K562 (cell line): ENCODE measurements around the gene PTAFR. TPM values are rescaled to one million over a fixed set of nuclear protein-coding genes. Genes with fewer than 3 reads are reported as not detected.

Source experiments
- ATAC-seq: fragments of 200-7000 bp; cut with Tn5 transposase; 3 replicates; pipeline ENCODE4 v1.9.1; 2020; ENCODE audit warnings: moderate library complexity
- BruUV-seq: library from RNA; stranded (reverse); fragments of 400-500 nt; replicated peaks from 2 replicates; lab custom pipeline; 2021; lab: Mats Ljungman, UMichigan
- CTCF ChIA-PET: fragments of 300-600 bp; formaldehyde crosslinking; extraction: SDS; loops from one replicate; lab custom pipeline; 2021; ENCODE audit warnings: low intra/inter-chr PET ratio; lab: Yijun Ruan, JAX
- POLR2A ChIA-PET: fragments of 300-600, 350-650 bp; sonication (Branson Sonifier 250); formaldehyde crosslinking; extraction: SDS; loops from one replicate; lab custom pipeline; 2021; ENCODE audit warnings: antibody characterized with exemption, inconsistent platforms; lab: Yijun Ruan, JAX
- DNase-seq, 4 experiments: peaks; one replicate each; pipeline versions ENCODE4 v3.0.0 to v3.0.0-alpha.2; 2011 to 2018; ENCODE audit warnings: low spot score in 3 of 4, mixed read lengths in 3 of 4; ENCODE audit errors: extremely low read depth in 1 of 4
- FAIRE-seq: peaks from 2 replicates; lab custom pipeline; 2011; peaks lifted over from hg19 to GRCh38; lab: Jason Lieb, UNC
- H2AFZ ChIP-seq: 2 replicates; pipeline ENCODE4 v1.6.0; 2011; ENCODE audit warnings: low read depth, low read length, control low read depth, inconsistent platforms
- H3K27ac ChIP-seq: fragments of 200-600 bp; 3 replicates; pipeline ENCODE4 v1.8.0; 2011; ENCODE audit warnings: low read depth, mild to moderate bottlenecking, control low read depth, inconsistent platforms, low read length, moderate library complexity, mixed read lengths; ENCODE audit errors: extremely low read depth
- H3K27me3 ChIP-seq, 2 experiments: fragments of 300-600 bp in 1 of 2; 2 replicates in 1 of 2; 3 replicates in 1 of 2; pipeline versions ENCODE4 v1.6.0 to v1.8.0; 2011; ENCODE audit warnings: inconsistent platforms in 2 of 2, low read length in 2 of 2, mild to moderate bottlenecking in 1 of 2, mixed read lengths in 1 of 2, moderate library complexity in 1 of 2; ENCODE audit not compliant: control insufficient read depth in 2 of 2, insufficient read depth in 2 of 2
- H3K36me3 ChIP-seq: fragments of 300-600 bp; 3 replicates; pipeline ENCODE4 v1.8.0; 2011; ENCODE audit warnings: mild to moderate bottlenecking, low read length, inconsistent platforms; ENCODE audit not compliant: control insufficient read depth, insufficient read depth
- H3K4me1 ChIP-seq, 2 experiments: fragments of 200-600 bp in 1 of 2; replicated peaks in 1 of 2; 2 replicates in 1 of 2; 3 replicates in 1 of 2; pipeline versions ENCODE4 v1.5.1 to v1.8.0; 2011; ENCODE audit warnings: inconsistent platforms in 2 of 2, low read length in 2 of 2, mild to moderate bottlenecking in 1 of 2, mixed read lengths in 1 of 2, moderate library complexity in 1 of 2; ENCODE audit not compliant: control insufficient read depth in 2 of 2, insufficient read depth in 2 of 2
- H3K4me2 ChIP-seq: 2 replicates; pipeline ENCODE4 v1.6.1; 2011; ENCODE audit warnings: low read length, control low read depth, inconsistent platforms, mixed read lengths; ENCODE audit not compliant: insufficient read depth
- H3K4me3 ChIP-seq: fragments of 200-600 bp; sonication (generic), shearing (Covaris generic); 2 replicates; pipeline ENCODE4 v1.5.1; 2016; ENCODE audit warnings: control low read depth, inconsistent platforms
- H3K79me2 ChIP-seq: fragments of 200-600 bp; 3 replicates; pipeline ENCODE4 v1.8.0; 2011; ENCODE audit warnings: low read length, inconsistent platforms; ENCODE audit not compliant: control insufficient read depth, insufficient read depth
- H3K9ac ChIP-seq, 2 experiments: 2 replicates each; pipeline versions ENCODE4 v1.6.0 to v1.6.1; 2011; ENCODE audit warnings: low read depth in 2 of 2, low read length in 2 of 2, control low read depth in 1 of 2, inconsistent platforms in 1 of 2, mild to moderate bottlenecking in 1 of 2, mixed read lengths in 1 of 2; ENCODE audit not compliant: insufficient read depth in 1 of 2
- H3K9me1 ChIP-seq: one replicate; pipeline ENCODE4 v1.6.0; 2011; ENCODE audit warnings: inconsistent platforms, mild to moderate bottlenecking, low read length, moderate library complexity; ENCODE audit not compliant: control insufficient read depth, insufficient read depth
- H3K9me3 ChIP-seq: replicated peaks from 2 replicates; pipeline ENCODE4 v1.5.1; 2011; ENCODE audit warnings: low read depth, low read length, inconsistent platforms; ENCODE audit not compliant: control insufficient read depth, insufficient read depth
- H4K20me1 ChIP-seq: replicated peaks from 2 replicates; pipeline ENCODE4 v1.6.1; 2011; ENCODE audit warnings: low read length, inconsistent platforms, mixed read lengths; ENCODE audit not compliant: control insufficient read depth, insufficient read depth
- MTA3 ChIP-seq: fragments of 450-650 bp; formaldehyde crosslinking; IDR thresholded peaks from 2 replicates; pipeline ENCODE4 v1.6.1; 2017; ENCODE audit warnings: mild to moderate bottlenecking, borderline replicate concordance
- SRSF3 ChIP-seq: fragments of 200-400 bp; formaldehyde crosslinking; IDR thresholded peaks from 2 replicates; pipeline ENCODE4 v1.6.1; 2016; ENCODE audit warnings: mild to moderate bottlenecking, low read length, moderate library complexity; ENCODE audit not compliant: insufficient read depth
- TARDBP ChIP-seq: fragments of 450-650 bp; IDR thresholded peaks from 2 replicates; pipeline ENCODE4 v1.6.1; 2016
- TEAD2 ChIP-seq: fragments of 450-650 bp; IDR thresholded peaks from 2 replicates; pipeline ENCODE4 v1.6.1; 2016; ENCODE audit warnings: missing genetic modification characterization, control low read depth, missing compliant biosample characterization
- ZNF778 ChIP-seq: fragments of 450-650 bp; formaldehyde crosslinking; IDR thresholded peaks from 2 replicates; pipeline ENCODE4 v1.4.0; 2020; ENCODE audit warnings: mild to moderate bottlenecking, moderate library complexity
- WGBS: fragments of 100-300 bp; shearing (Covaris generic); methylation state at CpG from one replicate; pipeline ENCODE4 v1.1.6; 2016; ENCODE audit warnings: low coverage, mixed read lengths; ENCODE audit not compliant: insufficient coverage; ENCODE audit errors: missing lambda C conversion rate; 5-methylcytosine and 5-hydroxymethylcytosine counted together
- in situ Hi-C: fragments of 300-500 bp; cut with MboI; formaldehyde crosslinking; loops from 4 replicates; pipeline ENCODE4 v1.15.0; 2018; ENCODE audit warnings: inconsistent platforms, mixed read lengths
- intact Hi-C: fragments of 100-400 bp; cut with micrococcal nuclease; formaldehyde crosslinking; loops from 2 replicates; pipeline ENCODE4 v1.14.2; 2022
- polyA plus RNA-seq, 8 experiments: library from polyadenylated mRNA; depleted of rRNA in 4 of 8; stranded (reverse) in 5 of 8; unstranded in 3 of 8; fragments of >200 nt; fragmentation: Nextera tagmentation in 2 of 8; fragmentation: Illumina TruSeq in 1 of 8; extraction: Ambion mirVana in 2 of 8; extraction: Trizol in 1 of 8; gene quantifications; 2 replicates each; pipeline versions ENCODE4 v1.2.1 to v1.2.3, GENCODE V29; 2011 to 2014; ENCODE audit warnings: inconsistent platforms in 1 of 8, missing spikeins in 1 of 8
- total RNA-seq, 7 experiments: library from RNA; depleted of rRNA in 6 of 7; stranded (reverse); fragments of >200 nt in 6 of 7; fragmentation: Illumina TruSeq in 2 of 7; extraction: Trizol in 2 of 7; gene quantifications; 2 replicates each; pipeline versions ENCODE4 v1.2.1 to v1.2.3, GENCODE V29; 2011 to 2021; ENCODE audit warnings: low replicate concordance in 1 of 7
- TF ChIP-seq, protein P1 (sequence below): sonication (generic); formaldehyde crosslinking; IDR thresholded peaks from 2 replicates; pipeline ENCODE4 v1.8.0; 2022; ENCODE audit warnings: missing genetic modification reagents, mild to moderate bottlenecking, borderline replicate concordance
- TF ChIP-seq, protein P2 (sequence below): sonication (generic); formaldehyde crosslinking; IDR thresholded peaks from 2 replicates; pipeline ENCODE4 v1.8.0; 2022; ENCODE audit warnings: mild to moderate bottlenecking, missing genetic modification reagents

PTAFR gene
- total and polyA plus RNA-seq, 9 of the 15 experiments (the other 6 are each of a cell fraction or from before 2014, with no cell fraction given) = 0.15 to 0.55 (median 0.40) TPM; not detected in 1

DNA sequence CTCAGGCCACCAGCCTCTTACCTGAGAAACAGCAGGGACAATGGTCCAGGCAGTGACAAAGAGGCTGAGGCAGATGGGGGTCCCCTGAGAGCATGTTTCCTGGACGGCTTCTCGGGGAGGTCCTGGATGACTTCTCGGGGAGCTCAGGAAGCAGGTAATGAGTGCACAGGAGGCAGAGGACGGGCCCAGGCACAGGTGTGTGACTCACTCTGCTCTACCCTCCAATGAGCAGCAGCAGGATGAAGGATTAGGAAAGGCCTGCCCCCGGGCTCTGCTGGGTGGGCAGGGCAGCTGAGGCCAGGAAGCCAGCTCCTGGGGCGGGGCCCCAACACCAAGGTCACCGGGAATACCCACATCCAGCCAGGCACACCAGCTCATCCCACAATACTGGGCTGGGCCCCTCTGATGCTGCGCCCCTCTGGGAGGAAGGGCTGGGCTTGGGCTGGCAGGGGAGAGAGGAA is 17.2 kb upstream of the PTAFR start:
- Histone ChIP-seq H3K4me2 (no peak overlapping the region), H4K20me1 (no peaks in the 10 kb centered on the region), H2AFZ (no peak overlapping the region), H3K4me1 (peaks cover 25 to 28% of the 10 kb centered on the region in 2 experiments), H3K27ac (no peak overlapping the region), H3K27me3 (no peaks in the 10 kb centered on the region), H3K36me3 (peaks cover 13% of the 10 kb centered on the region; the same call in 2 of the 3 replicates), H3K79me2 (no peaks in the 10 kb centered on the region), H3K9ac (no peak overlapping the region; a peak in 1 of 4 replicates), H3K4me3 (no peak overlapping the region), H3K9me3 (no peaks in the 10 kb centered on the region), H3K9me1 (no peaks in the 10 kb centered on the region)
- DNase-seq (peak in 1 of 4 experiments; percentile 9), FAIRE-seq (no peak), ATAC-seq (no peak)
- intact Hi-C loops = no loop called here
- 68% methylated on average over 8 of the region's 8 CpGs for WGBS
- no TSS peak for BruUV-seq
- POLR2A ChIA-PET = interaction anchor here (0.6 to 1.0 kb wide), 3 partner anchors 11 to 567 kb away, joined by 3 to 4 read pairs (median 3); no protein-coding TSS in a partner anchor
- TF ChIP-seq, protein P1, sequence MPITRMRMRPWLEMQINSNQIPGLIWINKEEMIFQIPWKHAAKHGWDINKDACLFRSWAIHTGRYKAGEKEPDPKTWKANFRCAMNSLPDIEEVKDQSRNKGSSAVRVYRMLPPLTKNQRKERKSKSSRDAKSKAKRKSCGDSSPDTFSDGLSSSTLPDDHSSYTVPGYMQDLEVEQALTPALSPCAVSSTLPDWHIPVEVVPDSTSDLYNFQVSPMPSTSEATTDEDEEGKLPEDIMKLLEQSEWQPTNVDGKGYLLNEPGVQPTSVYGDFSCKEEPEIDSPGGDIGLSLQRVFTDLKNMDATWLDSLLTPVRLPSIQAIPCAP (CRISPR knock-in tag) = no peak
- TF ChIP-seq ZNF778 (no peak), TARDBP (no peak), MTA3 (no peak), TEAD2 (no peak), SRSF3 (no peak)
- TF ChIP-seq, protein P2, sequence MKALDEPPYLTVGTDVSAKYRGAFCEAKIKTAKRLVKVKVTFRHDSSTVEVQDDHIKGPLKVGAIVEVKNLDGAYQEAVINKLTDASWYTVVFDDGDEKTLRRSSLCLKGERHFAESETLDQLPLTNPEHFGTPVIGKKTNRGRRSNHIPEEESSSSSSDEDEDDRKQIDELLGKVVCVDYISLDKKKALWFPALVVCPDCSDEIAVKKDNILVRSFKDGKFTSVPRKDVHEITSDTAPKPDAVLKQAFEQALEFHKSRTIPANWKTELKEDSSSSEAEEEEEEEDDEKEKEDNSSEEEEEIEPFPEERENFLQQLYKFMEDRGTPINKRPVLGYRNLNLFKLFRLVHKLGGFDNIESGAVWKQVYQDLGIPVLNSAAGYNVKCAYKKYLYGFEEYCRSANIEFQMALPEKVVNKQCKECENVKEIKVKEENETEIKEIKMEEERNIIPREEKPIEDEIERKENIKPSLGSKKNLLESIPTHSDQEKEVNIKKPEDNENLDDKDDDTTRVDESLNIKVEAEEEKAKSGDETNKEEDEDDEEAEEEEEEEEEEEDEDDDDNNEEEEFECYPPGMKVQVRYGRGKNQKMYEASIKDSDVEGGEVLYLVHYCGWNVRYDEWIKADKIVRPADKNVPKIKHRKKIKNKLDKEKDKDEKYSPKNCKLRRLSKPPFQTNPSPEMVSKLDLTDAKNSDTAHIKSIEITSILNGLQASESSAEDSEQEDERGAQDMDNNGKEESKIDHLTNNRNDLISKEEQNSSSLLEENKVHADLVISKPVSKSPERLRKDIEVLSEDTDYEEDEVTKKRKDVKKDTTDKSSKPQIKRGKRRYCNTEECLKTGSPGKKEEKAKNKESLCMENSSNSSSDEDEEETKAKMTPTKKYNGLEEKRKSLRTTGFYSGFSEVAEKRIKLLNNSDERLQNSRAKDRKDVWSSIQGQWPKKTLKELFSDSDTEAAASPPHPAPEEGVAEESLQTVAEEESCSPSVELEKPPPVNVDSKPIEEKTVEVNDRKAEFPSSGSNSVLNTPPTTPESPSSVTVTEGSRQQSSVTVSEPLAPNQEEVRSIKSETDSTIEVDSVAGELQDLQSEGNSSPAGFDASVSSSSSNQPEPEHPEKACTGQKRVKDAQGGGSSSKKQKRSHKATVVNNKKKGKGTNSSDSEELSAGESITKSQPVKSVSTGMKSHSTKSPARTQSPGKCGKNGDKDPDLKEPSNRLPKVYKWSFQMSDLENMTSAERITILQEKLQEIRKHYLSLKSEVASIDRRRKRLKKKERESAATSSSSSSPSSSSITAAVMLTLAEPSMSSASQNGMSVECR = no peak
- in situ Hi-C loops = loop anchor here (10.0 kb wide), 1 partner anchor 329 kb away; no protein-coding TSS in a partner anchor
- CTCF ChIA-PET = no interaction called here
